ENCODE measurements around the gene GULP1. TPM values are rescaled to one million over a fixed set of nuclear protein-coding genes. Genes with fewer than 3 reads are reported as not detected.

Gene GULP1
- total and polyA plus RNA-seq, 10 of the 15 experiments (the other 5 are each of a cell fraction or from before 2014, with no cell fraction given), result 0.02 to 1.3 (median 0.15) TPM; not detected in 5

DNA sequence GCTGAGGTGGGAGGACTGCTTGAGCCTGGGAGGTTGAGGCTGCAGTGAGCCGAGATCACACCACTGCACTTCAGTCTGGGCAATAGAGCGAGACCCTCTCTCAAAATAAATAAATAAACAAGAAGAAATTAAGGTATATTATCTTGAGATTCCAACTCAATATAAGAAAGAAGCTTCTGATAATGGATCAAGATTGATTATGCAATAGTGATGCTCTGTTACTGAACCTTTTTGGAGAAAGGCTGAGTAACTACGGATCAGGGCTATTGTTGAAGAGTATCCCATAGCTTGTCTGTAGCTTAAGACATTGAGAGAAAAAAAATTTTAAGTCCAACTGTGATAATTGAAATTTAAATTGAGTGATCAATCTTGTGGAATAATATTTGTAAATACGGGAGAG lies 17.7 kb downstream of the GULP1 start:
- no peak overlapping the region for H3K4me3 ChIP-seq
- ChIA-PET POLR2A (no interaction called here), SMC1A (ENCODE audit: uncharacterized antibody, unreplicated experiment) (interaction anchor here (0.9 to 1.3 kb wide), 2 partner anchors 8 to 55 kb away, joined by 3 read pairs; no protein-coding TSS in a partner anchor), RAD21 (ENCODE audit: unreplicated experiment) (no interaction called here), CTCF (interaction anchor here (0.9 to 1.1 kb wide), 2 partner anchors 10 to 17 kb away, joined by 3 to 4 read pairs; no protein-coding TSS in a partner anchor)
- ATAC-seq, result no peak
- in situ Hi-C loops (cut with MboI), result no loop called here
- no peak overlapping the region for H3K4me2 ChIP-seq (ENCODE audit: control insufficient read depth, insufficient read depth)
- H3K4me1 ChIP-seq (ENCODE audit: control insufficient read depth, insufficient read depth, low read length), result no peaks in the 10 kb centered on the region
- no peak overlapping the region for H3K27ac ChIP-seq (ENCODE audit: control insufficient read depth, insufficient read depth)
- no peak overlapping the region for H2AFZ ChIP-seq (ENCODE audit: control insufficient read depth, low read depth, low read length)
- TF ChIP-seq, protein P1, sequence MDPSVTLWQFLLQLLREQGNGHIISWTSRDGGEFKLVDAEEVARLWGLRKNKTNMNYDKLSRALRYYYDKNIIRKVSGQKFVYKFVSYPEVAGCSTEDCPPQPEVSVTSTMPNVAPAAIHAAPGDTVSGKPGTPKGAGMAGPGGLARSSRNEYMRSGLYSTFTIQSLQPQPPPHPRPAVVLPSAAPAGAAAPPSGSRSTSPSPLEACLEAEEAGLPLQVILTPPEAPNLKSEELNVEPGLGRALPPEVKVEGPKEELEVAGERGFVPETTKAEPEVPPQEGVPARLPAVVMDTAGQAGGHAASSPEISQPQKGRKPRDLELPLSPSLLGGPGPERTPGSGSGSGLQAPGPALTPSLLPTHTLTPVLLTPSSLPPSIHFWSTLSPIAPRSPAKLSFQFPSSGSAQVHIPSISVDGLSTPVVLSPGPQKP (IDR thresholded peaks at IDR 0.05; ENCODE audit: low read depth, low read length), result no peak
- TF ChIP-seq, protein P2, sequence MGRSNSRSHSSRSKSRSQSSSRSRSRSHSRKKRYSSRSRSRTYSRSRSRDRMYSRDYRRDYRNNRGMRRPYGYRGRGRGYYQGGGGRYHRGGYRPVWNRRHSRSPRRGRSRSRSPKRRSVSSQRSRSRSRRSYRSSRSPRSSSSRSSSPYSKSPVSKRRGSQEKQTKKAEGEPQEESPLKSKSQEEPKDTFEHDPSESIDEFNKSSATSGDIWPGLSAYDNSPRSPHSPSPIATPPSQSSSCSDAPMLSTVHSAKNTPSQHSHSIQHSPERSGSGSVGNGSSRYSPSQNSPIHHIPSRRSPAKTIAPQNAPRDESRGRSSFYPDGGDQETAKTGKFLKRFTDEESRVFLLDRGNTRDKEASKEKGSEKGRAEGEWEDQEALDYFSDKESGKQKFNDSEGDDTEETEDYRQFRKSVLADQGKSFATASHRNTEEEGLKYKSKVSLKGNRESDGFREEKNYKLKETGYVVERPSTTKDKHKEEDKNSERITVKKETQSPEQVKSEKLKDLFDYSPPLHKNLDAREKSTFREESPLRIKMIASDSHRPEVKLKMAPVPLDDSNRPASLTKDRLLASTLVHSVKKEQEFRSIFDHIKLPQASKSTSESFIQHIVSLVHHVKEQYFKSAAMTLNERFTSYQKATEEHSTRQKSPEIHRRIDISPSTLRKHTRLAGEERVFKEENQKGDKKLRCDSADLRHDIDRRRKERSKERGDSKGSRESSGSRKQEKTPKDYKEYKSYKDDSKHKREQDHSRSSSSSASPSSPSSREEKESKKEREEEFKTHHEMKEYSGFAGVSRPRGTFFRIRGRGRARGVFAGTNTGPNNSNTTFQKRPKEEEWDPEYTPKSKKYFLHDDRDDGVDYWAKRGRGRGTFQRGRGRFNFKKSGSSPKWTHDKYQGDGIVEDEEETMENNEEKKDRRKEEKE (IDR thresholded peaks at IDR 0.05), result no peak
- TF ChIP-seq, protein P3, sequence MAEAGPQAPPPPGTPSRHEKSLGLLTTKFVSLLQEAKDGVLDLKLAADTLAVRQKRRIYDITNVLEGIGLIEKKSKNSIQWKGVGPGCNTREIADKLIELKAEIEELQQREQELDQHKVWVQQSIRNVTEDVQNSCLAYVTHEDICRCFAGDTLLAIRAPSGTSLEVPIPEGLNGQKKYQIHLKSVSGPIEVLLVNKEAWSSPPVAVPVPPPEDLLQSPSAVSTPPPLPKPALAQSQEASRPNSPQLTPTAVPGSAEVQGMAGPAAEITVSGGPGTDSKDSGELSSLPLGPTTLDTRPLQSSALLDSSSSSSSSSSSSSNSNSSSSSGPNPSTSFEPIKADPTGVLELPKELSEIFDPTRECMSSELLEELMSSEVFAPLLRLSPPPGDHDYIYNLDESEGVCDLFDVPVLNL (IDR thresholded peaks at IDR 0.05; ENCODE audit: low read depth, low read length), result no peak
- TF ChIP-seq CREB1 (IDR thresholded peaks at IDR 0.05; ENCODE audit: low read depth) (no peak), ZNF24 (IDR thresholded peaks at IDR 0.05) (no peak), ESRRA (IDR thresholded peaks at IDR 0.05; ENCODE audit: low read length) (no peak), EGR1 (IDR thresholded peaks at IDR 0.05; ENCODE audit: borderline replicate concordance in 1 of 2, low read depth in 2 of 2, low read length in 2 of 2) (no peak), NFIC (IDR thresholded peaks at IDR 0.05; ENCODE audit: low read depth, low read length) (no peak), CHD4 (IDR thresholded peaks at IDR 0.05) (no peak), FOS (IDR thresholded peaks at IDR 0.05; ENCODE audit: borderline replicate concordance, extremely low read depth, insufficient read length) (no peak), KLF5 (IDR thresholded peaks at IDR 0.05; ENCODE audit: partially characterized antibody) (no peak), STAT1 (conservative IDR thresholded peaks at IDR 0.05) (no peak), SMARCA5 (IDR thresholded peaks at IDR 0.05) (no peak), JUNB (IDR thresholded peaks at IDR 0.05) (no peak), MEF2A (IDR thresholded peaks at IDR 0.05; ENCODE audit: insufficient read depth, low read depth, low read length) (no peak), ZSCAN29 (IDR thresholded peaks at IDR 0.05) (no peak)
- TF ChIP-seq, protein P4, sequence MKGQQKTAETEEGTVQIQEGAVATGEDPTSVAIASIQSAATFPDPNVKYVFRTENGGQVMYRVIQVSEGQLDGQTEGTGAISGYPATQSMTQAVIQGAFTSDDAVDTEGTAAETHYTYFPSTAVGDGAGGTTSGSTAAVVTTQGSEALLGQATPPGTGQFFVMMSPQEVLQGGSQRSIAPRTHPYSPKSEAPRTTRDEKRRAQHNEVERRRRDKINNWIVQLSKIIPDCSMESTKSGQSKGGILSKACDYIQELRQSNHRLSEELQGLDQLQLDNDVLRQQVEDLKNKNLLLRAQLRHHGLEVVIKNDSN (IDR thresholded peaks at IDR 0.05; ENCODE audit: borderline replicate concordance, extremely low read length, insufficient read depth, low read depth, low read length), result no peak
- TF ChIP-seq, protein P5, sequence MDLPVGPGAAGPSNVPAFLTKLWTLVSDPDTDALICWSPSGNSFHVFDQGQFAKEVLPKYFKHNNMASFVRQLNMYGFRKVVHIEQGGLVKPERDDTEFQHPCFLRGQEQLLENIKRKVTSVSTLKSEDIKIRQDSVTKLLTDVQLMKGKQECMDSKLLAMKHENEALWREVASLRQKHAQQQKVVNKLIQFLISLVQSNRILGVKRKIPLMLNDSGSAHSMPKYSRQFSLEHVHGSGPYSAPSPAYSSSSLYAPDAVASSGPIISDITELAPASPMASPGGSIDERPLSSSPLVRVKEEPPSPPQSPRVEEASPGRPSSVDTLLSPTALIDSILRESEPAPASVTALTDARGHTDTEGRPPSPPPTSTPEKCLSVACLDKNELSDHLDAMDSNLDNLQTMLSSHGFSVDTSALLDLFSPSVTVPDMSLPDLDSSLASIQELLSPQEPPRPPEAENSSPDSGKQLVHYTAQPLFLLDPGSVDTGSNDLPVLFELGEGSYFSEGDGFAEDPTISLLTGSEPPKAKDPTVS (IDR thresholded peaks at IDR 0.05; ENCODE audit: low read depth, low read length), result no peak
- intact Hi-C loops (cut with micrococcal nuclease; ENCODE audit: unreplicated experiment), result no loop called here
- no TSS peak for BruUV-seq (replicated peaks)
- H3K9ac ChIP-seq (ENCODE audit: control insufficient read depth, insufficient read depth, low read length), result no peak overlapping the region
- DNase-seq (ENCODE audit: low read depth, low spot score), result no peak
- no peaks in the 10 kb centered on the region for H3K27me3 ChIP-seq (replicated peaks in 1 of 2; ENCODE audit: control insufficient read depth in 2 of 2, insufficient read depth in 2 of 2, low read length in 1 of 2)
- H3K9me3 ChIP-seq (replicated peaks; ENCODE audit: control insufficient read depth, insufficient read depth, low read length), result no peaks in the 10 kb centered on the region
- no peaks in the 10 kb centered on the region for H3K79me2 ChIP-seq (ENCODE audit: control insufficient read depth, insufficient read depth, low read length)
- H3K36me3 ChIP-seq (ENCODE audit: control insufficient read depth in 2 of 2, insufficient read depth in 2 of 2, low read length in 1 of 2), result no peaks in the 10 kb centered on the region
- 13% methylated on average over 4 of the region's 4 CpGs for WGBS (ENCODE audit: insufficient coverage, insufficient replicate concordance, low lambda C conversion rate, missing lambda C conversion rate)
- no peak for FAIRE-seq
- H4K20me1 ChIP-seq (ENCODE audit: control insufficient read depth, insufficient read depth), result no peaks in the 10 kb centered on the region
